M059J (cell line): Measurements from ENCODE around the gene CHRNB4. TPM values are rescaled to one million over a fixed set of nuclear protein-coding genes. Genes with fewer than 3 reads are reported as not detected.
"Not testable (repeated sequence)": the region's sequence is repeated elsewhere in the genome, so short reads cannot be mapped to it uniquely, and the experiment has no call there.

ENCODE experiments used
- DNase-seq: peaks from one replicate; pipeline ENCODE4 v3.0.0-alpha.2; 2012; ENCODE audit warnings: low read depth
- total RNA-seq: library from RNA; depleted of rRNA; stranded (reverse); fragments of >200 nt; shearing (Covaris generic); gene quantifications from 2 replicates; pipeline ENCODE4 v1.2.3, GENCODE V29; 2014; rRNA removed

CHRNB4 gene
- total RNA-seq, 1 experiment from 2014 or later, result not detected

GRCh38 chr15:78617516-78617915, 23.5 kb downstream of the CHRNB4 start:
- no peak for DNase-seq

- DNase-seq, result no peak
Measured at GRCh38 chr15:78617076-78617475, 23.9 kb downstream of the CHRNB4 start.

- DNase-seq, result no peak
Measured at GRCh38 chr15:78616506-78616905, 24.5 kb downstream of the CHRNB4 start.

- no peak for DNase-seq
Measured at GRCh38 chr15:78615151-78615589, 25.8 kb downstream of the CHRNB4 start.

- no peak for DNase-seq
Measured at GRCh38 chr15:78614021-78614420, 27.0 kb downstream of the CHRNB4 start.

GRCh38 chr15:78609551-78609950, 31.5 kb downstream of the CHRNB4 start:
- DNase-seq, result not testable (repeated sequence)

- DNase-seq, result no peak
Measured at GRCh38 chr15:78605680-78606079, 35.3 kb downstream of the CHRNB4 start.

GRCh38 chr15:78605201-78605600, 35.8 kb downstream of the CHRNB4 start:
- no peak for DNase-seq

- no peak for DNase-seq
Measured at GRCh38 chr15:78604420-78604819, 36.6 kb downstream of the CHRNB4 start.

GRCh38 chr15:78603467-78603866, 37.5 kb downstream of the CHRNB4 start:
- DNase-seq, result no peak

GRCh38 chr15:78599189-78599588, 41.8 kb downstream of the CHRNB4 start:
- no peak for DNase-seq

- no peak for DNase-seq
Measured at GRCh38 chr15:78598348-78598747, 42.7 kb downstream of the CHRNB4 start.

- DNase-seq, result no peak
Measured at GRCh38 chr15:78597583-78597982, 43.4 kb downstream of the CHRNB4 start.

- DNase-seq, result no peak
Measured at GRCh38 chr15:78574944-78575343, 66.1 kb downstream of the CHRNB4 start.

Other genes starting within 250 kb of the CHRNB4 start
- 10.3 and 16.4 TPM in 2 replicates for gene IREB2, start 203.0 kb downstream of the CHRNB4 start, total RNA-seq
- 5.6 and 9.6 TPM in 2 replicates for gene HYKK, start 133.6 kb downstream of the CHRNB4 start, total RNA-seq
- 510 and 575 TPM in 2 replicates for gene PSMA4, start 100.8 kb downstream of the CHRNB4 start, total RNA-seq
- 5.0 and 14.7 TPM in 2 replicates for gene CHRNA5, start 75.7 kb downstream of the CHRNB4 start, total RNA-seq
- gene CHRNA3, start 20.2 kb downstream of the CHRNB4 start, total RNA-seq, result not detected in 2 replicates
- 0.25 and 0.79 TPM in 2 replicates for gene ADAMTS7, start 170.3 kb upstream of the CHRNB4 start, total RNA-seq
- 225 and 272 TPM in 2 replicates for gene MORF4L1, start 231.7 kb upstream of the CHRNB4 start, total RNA-seq